HG03097 (cell line): ENCODE results near the gene GPR152.
"Not testable (repeated sequence)": the region's sequence is repeated elsewhere in the genome, so short reads cannot be mapped to it uniquely, and the experiment has no call there.

Experiments used
- ATAC-seq: cut with Tn5 transposase; IDR thresholded peaks from one replicate; pipeline ENCODE4 v1.9.1; 2021; ENCODE audit not compliant: unreplicated experiment, low FRiP score

Gene GPR152

DNA sequence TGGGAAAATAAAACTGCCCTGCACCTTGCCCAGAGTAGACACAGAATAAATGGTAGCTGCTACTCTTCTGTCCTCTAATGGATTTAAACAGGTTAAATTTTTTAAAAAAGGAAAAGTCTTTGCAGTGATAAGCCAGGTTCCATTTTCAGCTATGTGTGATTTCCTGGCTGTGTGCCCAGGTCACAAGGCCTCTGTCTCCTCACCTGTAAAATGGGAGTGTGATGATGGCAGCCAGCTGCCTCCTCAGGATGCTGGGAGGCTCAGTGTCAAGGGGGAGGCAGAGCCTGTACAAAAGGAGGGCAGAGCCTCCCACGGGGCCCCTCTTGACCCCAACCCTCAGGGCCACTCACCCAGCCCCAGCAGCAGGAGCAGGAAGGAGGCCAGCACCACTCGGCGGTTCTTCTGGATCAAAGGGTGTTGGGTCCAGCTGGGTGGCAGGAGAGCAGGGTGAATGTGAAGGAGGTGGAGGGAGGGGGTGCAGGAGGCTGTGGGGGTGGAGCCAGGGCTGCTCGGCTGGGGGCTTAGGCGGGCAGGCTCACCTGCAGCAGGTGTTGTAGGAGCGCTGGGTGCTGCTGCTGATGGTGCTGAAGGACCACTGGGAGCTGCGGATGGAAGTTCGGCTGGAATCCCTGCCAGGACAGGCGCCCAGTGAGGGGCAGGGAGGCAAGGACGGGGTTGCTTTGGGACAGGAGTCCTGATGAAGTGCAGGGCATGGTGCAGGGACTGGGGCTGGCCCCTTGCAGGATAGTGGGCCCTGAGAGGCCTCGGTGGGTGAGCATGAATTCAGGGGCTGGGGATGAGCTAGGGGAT lies 14.6 kb upstream of the GPR152 start:
- ATAC-seq = no peak

DNA sequence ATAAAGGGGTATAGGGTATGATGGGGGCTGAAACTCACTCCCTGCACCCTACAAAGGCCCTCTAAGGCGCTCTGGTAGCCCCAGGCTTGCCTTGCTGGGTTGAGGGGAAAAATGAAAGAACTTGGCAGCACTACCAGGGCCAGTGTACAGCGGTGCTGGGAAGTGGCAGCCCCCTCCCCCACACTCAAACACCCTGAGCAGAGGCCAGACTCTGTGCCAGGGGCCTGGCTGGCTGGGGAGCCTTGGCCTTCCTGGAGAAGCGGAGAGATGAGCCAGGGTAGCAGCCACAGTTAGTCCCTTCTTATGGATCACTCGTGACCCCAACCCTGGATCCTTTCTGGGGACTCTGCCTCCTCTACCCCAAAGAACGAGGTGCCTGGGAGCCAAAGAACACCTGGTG lies 13.8 kb upstream of the GPR152 start:
- no peak for ATAC-seq

DNA sequence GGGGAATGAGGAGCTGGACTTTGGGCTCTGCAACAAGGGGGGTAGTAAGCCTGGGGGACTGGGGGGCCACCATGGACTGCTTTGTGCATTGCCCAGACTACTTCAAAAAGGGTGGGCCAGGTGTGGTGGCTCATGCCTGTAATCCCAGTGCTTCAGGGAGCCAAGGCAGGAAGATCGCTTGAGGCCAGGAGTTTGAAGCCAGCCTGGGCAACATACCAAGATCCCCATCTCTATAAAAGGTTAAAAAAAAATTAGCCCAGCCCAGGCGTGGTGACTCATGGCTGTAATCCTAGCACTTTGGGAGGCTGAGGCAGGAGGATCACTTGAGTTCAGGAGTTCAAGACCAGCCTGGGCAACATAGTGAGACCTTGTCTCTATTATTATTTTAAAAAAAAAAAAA lies 13.0 kb upstream of the GPR152 start:
- not testable (repeated sequence) for ATAC-seq

DNA sequence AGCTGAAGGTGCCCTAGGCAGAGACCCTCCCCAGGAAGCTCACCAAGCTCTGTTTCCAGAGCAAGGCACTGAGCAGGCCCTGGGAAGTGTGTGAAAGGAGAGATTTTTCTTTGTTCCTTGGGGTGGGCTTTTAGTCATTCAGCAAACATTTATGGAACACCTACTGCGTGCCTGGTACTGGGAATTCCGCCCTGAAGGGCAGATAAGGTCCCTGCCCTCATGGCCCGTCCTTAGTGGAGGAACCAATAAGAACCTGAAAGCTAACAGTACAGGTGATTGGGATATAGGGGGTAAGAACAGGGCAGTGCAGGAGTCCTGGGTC lies 12.6 kb upstream of the GPR152 start:
- ATAC-seq = no peak

DNA sequence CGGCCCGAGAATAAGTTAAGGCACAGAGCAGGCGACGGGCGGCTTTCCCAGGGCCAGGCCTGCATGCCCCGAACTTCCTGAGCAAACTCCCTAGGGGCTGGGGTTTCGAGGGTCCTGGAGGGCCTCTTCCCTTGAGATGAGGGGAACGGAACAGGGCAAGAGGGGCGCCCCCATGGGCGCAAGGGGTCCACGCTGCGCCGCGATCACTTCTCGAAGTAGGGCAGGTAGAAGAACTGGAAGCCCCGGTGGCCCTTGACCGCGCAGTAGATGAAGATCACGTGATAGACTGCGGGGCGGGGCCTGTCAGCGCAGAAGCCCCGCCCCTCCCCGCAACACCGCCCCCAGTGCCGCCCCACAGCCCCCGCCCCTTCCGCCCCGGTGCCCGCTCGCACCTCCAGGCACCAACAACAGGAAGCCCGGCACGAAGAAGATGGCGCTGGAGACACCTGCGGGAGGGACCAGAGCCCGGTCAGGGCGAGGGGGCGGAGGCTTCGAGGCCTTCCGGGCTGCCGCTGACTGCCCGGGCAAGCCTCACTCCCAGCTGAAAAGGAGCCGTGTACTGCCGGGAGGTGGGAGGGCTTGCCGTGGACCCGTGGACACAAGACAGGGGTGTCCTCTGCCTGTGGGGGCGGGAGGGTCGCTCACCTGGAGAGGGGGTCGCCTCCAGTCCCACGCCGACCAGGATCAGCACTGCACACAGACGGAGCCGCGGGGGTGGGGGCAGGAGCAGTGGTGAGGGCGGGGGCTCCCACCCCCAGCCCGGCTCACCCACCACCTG lies 12.1 kb upstream of the GPR152 start:
- no peak for ATAC-seq

DNA sequence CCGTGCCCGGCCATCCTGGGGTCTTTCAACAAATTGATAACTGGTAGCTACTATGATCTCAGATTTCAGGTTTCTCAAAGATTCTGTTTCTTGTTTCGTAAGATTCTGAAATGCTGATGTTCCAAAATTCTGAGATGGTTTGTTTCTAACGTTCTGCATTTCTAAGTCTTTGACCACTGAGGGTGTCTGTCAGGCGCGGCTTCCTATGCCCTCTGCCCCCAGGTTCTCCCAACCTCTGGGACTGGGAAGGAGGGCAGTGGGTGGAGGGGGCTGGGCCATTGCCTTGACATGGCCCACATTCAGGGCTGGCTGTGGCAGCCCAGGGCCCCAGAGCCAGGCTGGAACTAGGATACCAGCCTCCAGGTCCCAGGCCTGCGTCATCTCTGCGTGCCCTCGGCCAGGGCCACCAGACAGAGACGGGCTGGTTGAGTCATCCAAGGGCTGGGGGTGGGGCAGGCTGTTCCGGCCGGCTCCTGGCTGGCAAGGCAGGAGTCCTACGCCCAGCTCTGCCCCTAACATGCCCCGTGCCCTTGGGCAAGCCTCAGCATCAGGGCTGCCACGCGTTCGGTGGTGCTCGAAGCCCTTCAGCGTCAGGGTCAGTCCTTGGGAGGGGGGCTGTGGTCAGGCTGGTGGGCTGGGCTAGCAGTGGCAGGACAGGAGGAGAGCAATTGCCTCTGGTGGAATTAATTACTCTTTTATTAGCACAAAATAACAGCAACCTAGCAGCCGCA lies 11.3 kb upstream of the GPR152 start:
- ATAC-seq = no peak

DNA sequence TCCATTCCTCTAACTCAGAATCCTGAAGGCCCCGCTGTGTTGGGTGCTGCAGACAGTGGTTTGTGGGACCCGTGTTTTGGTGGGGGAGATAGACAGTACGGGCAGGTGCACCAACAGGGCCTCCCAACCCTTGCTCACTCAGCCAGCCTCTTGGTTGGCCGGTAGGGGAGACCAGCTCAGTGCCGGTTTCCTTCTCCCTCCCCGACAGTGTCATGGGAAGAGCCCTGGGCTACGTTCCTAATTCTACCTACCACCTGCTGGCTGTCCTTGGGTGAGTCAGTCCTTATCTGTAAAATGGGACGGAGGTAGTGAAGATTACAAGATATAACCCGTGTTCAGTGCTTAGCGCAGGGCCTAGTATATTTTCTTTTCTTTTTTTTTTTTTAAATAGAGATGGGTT lies 10.7 kb upstream of the GPR152 start:
- no peak for ATAC-seq

DNA sequence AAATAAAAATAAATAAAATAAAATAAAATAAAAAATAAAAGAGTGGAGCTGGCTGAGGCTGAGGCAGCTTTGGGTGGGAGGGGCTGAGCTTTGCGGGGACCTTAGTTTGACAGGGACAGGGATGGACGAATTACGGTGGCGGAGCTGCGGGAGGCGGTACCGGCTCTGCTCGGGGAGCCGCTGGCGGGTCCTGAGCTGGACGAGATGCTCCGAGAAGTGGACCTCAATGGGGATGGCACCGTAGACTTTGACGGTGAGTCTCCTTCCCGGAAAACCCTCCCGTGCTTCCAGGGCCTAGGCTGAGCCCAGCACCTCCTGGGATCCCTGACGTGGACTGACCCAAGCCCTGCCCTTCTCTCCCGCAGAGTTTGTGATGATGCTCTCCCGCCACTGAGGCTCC lies 5.7 kb upstream of the GPR152 start:
- no peak for ATAC-seq

DNA sequence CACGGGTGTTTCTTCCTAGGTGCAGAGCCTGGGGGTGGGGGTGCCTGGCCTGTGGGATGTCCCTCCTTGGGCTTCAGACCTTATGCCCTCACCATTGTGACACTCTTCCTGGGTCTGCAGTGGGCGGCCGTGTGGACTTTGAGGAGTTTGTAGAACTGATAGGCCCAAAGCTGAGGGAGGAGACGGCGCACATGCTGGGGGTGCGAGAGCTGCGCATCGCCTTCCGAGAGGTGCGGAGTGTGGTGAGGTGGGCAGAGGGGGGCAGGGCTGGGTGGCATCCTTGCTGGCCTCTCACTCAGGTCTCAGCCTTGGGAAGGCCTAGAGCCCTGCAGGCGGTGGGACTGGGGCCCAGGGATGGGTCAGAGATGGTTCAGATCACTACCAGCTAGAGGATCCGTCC lies 4.9 kb upstream of the GPR152 start:
- ATAC-seq = no peak

DNA sequence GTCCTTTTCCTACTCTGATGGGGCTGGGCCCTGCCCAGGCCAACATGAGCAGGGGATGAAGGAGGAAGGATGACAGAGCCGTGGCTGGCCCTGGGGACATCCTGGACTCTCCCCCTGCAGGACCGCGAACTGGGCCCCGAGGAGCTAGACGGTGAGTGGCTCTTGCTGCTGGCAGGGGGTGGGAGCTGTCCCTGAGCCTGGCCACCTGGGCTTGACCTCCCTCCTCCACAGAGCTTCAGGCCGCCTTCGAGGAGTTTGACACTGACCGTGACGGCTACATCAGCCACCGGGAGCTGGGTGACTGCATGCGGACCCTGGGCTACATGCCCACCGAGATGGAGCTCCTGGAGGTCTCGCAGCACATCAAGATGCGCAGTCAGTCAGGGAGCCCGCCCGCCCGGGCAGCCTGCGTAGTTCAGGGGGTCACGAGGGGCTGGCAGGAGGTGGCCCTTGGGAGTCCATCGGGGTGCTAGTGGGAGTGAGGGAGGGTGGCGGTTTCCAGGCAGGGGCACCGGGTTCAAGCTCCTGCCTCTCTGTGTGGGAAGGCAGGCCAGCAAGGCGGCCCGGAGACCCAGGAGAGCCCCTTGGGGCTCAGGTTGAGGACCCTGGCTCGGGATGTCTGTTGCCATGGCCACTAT lies 3.7 kb upstream of the GPR152 start:
- no peak for ATAC-seq

DNA sequence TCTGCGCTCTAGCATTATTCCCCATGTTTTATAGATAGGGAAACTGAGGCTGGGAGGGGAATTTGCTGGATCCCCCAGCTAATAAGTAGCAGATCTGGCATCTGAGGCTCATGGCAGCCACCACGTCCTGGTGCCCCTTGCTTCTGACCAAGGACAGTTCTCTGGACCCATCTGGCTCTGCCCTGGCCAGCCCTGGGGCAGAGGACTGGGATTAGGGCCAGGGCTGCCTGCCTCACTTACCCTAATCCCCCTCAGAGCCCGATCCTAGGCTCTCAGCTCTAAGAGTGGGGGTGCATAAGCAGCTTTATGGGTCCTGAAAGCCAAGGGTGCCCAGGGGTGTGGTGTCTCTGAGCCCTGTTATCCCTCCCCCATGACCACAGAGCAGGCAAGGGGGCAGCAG lies 2.5 kb upstream of the GPR152 start, which contains the start of gene CABP4:
Gene CABP4 (plus strand): TSS at position 301 of the 400 bp plus-strand sequence. CDS start 70 bp downstream, at position 371.
- ATAC-seq = no peak

DNA sequence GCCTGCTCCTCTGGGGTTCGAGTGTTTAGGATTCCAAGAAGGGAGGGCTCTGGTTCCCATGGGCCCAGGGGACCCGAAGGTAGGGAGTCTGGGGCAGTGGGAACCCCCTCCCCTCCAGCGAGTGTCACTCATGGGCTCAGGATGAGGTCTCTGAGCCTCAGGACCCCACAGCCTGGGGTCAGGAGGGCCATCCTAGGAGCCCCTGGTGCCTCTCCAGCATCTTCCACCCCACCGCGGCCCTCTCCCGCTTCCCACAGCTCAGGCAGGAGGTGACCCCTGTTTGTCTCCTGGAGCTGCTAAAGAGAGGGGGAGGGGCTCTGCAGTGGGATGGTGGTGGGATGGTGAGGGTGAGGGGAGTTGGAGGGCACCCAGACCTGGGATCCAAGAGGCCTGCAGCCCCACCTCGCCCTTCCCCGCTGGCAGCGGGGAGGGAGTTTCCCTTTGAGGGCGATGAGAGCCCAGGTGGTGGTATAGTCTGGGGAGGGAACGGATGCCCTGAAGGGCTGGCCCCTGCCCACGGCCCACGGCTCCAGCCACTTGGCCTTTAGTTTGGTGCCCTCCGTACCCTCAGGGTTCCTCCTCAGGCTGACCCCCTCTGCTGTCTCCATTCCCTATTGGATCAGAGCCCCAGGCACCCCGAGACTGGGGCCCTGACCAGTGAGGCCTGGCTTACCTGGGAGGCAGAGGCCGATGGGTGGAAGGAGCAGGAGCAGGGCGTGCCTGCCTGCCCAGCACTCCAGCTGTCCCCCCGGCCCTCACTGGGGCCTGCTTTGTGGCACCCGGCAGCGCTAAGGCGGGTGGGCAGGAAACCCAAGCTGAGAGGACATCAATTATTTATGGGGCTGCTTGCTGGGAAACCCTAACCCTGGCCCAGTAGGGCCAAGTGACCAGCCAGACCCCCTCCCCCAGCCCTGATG lies 1.5 kb upstream of the GPR152 start:
- ATAC-seq = no peak

DNA sequence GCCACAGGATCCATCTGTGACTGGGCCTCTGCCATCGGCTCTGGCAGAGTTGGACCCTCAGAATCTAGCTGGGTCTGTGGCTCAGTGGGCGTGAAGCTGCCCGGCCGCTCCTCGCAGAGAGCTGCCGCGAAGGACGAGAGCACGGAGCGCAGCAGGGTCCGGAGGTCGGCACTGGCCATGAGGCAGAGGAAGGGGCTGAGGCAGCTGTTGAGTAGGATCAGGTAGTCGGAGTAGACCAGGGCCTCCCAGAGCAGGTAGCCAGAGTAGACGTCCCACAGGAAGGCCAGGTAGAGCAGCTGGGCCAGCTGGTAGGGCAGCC lies 912 bp downstream of the GPR152 start:
- ATAC-seq = no peak

DNA sequence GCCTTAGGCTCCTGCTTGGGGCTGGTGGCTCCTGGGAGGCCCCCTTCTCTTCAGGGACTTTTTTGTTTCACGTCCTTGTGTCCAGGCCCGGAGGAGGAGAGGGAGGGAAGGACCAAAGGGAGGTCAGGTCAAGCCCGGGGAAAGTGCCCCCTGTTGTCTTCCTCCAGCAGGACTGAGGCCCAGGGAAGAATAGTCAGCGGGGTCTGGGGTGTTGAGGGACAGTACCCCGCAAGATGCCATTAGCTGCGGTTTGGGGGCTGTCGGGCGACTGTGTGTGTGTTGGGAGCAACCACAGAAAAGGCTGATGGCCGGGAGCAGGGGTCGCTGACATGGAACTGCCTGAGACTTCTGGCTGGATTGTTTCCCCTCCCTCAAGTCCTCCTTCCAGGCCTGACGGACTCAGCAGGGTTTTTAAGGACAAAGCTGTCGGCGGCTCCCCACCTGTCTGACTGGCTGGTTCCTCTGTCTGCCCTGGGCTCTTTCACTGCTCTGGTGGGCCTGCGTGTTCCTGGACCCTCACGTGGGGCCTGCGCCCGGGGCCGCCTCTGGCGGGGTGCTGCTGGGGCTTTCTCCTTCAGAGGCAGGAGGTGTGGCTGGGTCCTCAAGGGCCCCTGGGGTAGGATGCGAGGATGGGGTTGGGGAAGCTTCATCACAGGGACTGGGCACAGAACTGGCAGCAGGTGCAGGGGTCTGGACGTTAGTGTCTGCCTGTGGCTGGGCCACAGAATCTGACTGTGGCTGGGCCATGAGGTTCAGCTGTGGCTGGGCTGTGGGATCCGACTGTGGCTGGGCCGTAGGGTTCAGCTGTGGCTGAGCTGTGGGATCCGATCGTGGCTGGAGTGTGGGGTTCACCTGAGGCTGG lies 1.5 kb downstream of the GPR152 start:
- ATAC-seq = no peak

DNA sequence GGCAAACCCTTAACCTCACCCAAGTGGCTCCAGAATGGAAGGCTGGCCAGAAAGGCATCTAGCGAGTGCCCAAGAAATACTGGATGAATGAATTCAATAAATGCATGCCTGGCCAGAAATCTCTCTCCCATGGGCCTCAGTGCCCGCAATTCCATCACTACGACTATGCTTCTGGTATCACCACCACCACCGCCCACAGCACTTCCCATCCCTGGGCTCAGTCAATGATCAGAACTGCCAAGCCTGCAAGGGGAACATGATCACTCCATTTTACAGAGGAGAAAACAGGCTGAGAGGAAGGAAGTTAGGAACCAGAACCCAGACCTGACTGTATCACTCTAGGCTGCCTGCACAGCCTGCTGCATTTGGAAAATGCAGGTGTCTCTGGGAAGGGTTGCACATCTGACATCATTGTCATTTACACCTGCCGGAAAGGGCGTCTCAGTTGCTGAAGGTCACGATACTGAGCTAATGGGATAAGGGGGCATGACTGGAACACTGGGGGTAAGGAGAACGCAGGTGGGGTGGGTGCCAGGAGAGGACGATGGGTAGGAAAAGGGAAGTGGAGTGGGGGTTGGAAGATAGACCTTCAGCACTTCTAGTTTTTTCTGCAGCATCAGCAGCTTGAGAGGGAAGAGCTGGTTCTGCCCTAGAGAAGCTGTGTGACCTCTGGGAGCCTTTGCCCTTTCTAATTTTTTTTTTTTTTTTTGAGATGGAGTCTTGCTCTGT lies 3.2 kb downstream of the GPR152 start:
- no peak for ATAC-seq

DNA sequence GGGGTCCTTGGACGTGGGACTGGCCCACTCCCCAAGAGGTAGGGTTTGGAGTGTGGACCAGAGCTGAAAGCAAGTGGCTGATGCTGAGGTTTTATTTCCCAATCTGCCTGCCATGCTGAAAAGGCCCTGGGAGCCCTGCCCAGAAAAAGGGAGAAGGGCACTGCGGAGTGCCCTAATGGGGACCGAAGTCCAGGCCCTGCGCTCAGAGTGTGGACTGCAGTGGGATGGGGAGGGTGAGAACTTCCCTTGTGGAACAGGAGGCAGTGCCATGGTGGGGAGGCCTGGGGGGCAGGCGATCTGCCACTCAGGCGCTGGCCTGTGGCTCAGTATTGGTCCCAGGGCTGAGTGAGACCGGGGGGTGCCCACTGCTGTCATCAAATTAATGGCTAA lies 4.3 kb downstream of the GPR152 start:
- ATAC-seq = no peak

DNA sequence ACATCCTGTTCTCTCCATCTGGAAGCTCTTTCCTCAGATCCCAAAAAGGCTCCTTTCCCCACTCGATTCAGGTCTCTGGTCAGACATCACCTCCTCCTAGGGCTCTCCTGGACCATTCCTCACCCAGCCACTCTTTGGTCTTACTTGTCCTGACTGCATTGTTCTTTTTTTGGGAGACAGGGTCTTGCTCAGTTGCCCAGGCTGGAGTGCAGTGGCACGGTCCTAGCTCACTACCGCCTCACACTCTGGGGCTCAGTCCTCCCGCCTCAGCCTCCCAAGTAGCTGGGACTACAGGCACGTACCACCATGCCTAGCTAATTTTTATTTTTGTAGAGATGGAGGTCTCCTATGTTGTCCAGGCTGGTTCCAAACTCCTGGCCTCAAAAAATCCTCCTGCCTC lies 7.0 kb downstream of the GPR152 start:
- no peak for ATAC-seq
